Measurements from ENCODE around the gene ZNHIT2.

GRCh38 chr11:65077451-65077850 lies 40.0 kb downstream of the ZNHIT2 start:
- no peak for TF ChIP-seq POLR2A (IDR thresholded peaks at IDR 0.05)
- TF ChIP-seq, protein P1, sequence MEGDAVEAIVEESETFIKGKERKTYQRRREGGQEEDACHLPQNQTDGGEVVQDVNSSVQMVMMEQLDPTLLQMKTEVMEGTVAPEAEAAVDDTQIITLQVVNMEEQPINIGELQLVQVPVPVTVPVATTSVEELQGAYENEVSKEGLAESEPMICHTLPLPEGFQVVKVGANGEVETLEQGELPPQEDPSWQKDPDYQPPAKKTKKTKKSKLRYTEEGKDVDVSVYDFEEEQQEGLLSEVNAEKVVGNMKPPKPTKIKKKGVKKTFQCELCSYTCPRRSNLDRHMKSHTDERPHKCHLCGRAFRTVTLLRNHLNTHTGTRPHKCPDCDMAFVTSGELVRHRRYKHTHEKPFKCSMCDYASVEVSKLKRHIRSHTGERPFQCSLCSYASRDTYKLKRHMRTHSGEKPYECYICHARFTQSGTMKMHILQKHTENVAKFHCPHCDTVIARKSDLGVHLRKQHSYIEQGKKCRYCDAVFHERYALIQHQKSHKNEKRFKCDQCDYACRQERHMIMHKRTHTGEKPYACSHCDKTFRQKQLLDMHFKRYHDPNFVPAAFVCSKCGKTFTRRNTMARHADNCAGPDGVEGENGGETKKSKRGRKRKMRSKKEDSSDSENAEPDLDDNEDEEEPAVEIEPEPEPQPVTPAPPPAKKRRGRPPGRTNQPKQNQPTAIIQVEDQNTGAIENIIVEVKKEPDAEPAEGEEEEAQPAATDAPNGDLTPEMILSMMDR (IDR thresholded peaks at IDR 0.05) = no peak
- TF ChIP-seq POLR2AphosphoS5 (IDR thresholded peaks at IDR 0.05) = no peak
